ENCODE results near the gene OR9A2.

- TF ChIP-seq EZH2phosphoT487 (IDR thresholded peaks at IDR 0.05; ENCODE audit: borderline replicate concordance) (no peak), MAX (IDR thresholded peaks at IDR 0.05) (no peak), RAD21 (IDR thresholded peaks at IDR 0.05; ENCODE audit: low read depth) (no peak)
These were observed 21.2 kb downstream of the OR9A2 start for GRCh38 chr7:143005632-143006260.
